NB4 (cell line): ENCODE results near the gene OR2V2.

Experiments used
- DNase-seq: peaks from one replicate; pipeline ENCODE4 v3.0.0; 2010; ENCODE audit warnings: low read depth
- H3K4me3 ChIP-seq: one replicate; pipeline ENCODE4 v1.5.1; 2011; ENCODE audit warnings: mild to moderate bottlenecking, low read depth, low read length, moderate library complexity
- MAX ChIP-seq: IDR thresholded peaks from 2 replicates; pipeline ENCODE4 v1.6.1; 2011; ENCODE audit warnings: low read depth, low read length
- MYC ChIP-seq: IDR thresholded peaks from 2 replicates; pipeline ENCODE4 v1.6.1; 2011; ENCODE audit warnings: low read depth, low read length
- POLR2A ChIP-seq: IDR thresholded peaks from 2 replicates; pipeline ENCODE4 v1.6.1; 2011; ENCODE audit warnings: mild to moderate bottlenecking; ENCODE audit not compliant: insufficient read length; ENCODE audit errors: extremely low read depth
- TF ChIP-seq, protein P1 (sequence below): IDR thresholded peaks from one replicate; pipeline ENCODE4 v1.5.1; 2012; ENCODE audit warnings: low read depth, low read length

OR2V2 gene

GRCh38 chr5:181185560-181185959 is 38.2 kb downstream of the OR2V2 start:
- TF ChIP-seq, protein P1, sequence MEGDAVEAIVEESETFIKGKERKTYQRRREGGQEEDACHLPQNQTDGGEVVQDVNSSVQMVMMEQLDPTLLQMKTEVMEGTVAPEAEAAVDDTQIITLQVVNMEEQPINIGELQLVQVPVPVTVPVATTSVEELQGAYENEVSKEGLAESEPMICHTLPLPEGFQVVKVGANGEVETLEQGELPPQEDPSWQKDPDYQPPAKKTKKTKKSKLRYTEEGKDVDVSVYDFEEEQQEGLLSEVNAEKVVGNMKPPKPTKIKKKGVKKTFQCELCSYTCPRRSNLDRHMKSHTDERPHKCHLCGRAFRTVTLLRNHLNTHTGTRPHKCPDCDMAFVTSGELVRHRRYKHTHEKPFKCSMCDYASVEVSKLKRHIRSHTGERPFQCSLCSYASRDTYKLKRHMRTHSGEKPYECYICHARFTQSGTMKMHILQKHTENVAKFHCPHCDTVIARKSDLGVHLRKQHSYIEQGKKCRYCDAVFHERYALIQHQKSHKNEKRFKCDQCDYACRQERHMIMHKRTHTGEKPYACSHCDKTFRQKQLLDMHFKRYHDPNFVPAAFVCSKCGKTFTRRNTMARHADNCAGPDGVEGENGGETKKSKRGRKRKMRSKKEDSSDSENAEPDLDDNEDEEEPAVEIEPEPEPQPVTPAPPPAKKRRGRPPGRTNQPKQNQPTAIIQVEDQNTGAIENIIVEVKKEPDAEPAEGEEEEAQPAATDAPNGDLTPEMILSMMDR = no peak
- TF ChIP-seq MAX = no peak
- no peak for TF ChIP-seq MYC
- no peak for TF ChIP-seq POLR2A
- no peak for DNase-seq
- no peak overlapping the region for H3K4me3 ChIP-seq

GRCh38 chr5:181186022-181186421 is 38.6 kb downstream of the OR2V2 start:
- DNase-seq = no peak
- no peak for TF ChIP-seq POLR2A
- no peak for TF ChIP-seq MAX
- TF ChIP-seq MYC = no peak
- TF ChIP-seq, protein P1 = no peak
- no peak overlapping the region for H3K4me3 ChIP-seq

DNA sequence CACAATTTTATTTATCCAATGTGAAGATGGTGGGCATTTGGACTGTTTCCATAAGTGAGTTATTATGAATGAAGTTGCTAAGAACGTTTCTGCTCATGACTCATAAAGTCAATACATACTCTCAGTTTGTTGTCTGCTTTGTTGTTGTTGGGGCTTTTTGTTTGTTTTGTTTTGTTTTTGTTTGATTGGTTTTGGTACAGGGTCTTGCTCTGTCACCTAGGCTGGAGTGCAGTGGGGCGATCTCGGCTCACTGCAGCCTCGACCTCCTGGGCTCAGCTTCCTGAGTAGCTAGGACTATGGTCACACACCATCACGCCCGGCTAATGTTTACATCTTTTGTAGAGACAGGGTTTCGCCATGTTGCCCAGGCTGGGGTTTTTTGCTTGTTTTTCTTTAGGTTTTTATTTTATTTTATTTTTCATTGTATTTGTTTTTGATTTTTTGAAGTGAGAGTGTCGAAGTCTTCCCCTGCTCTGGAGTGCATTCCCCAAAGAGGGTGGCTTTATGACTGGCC is 39.7 kb downstream of the OR2V2 start:
- TF ChIP-seq MYC (no peak), MAX (no peak), POLR2A (no peak)
- TF ChIP-seq, protein P1 = no peak
- peak; percentile 38 for DNase-seq
- H3K4me3 ChIP-seq = peak overlapping the region; percentile 50

GRCh38 chr5:181187500-181188213 is 40.3 kb downstream of the OR2V2 start:
- H3K4me3 ChIP-seq = peak overlapping the region; percentile 59
- TF ChIP-seq MAX (peak; percentile 45), MYC (0 out of 2 replicates have a peak, but pooled peaks have one; percentile 39), POLR2A (no peak)
- TF ChIP-seq, protein P1 = peak; percentile 3
- peak; percentile 82 for DNase-seq

DNA sequence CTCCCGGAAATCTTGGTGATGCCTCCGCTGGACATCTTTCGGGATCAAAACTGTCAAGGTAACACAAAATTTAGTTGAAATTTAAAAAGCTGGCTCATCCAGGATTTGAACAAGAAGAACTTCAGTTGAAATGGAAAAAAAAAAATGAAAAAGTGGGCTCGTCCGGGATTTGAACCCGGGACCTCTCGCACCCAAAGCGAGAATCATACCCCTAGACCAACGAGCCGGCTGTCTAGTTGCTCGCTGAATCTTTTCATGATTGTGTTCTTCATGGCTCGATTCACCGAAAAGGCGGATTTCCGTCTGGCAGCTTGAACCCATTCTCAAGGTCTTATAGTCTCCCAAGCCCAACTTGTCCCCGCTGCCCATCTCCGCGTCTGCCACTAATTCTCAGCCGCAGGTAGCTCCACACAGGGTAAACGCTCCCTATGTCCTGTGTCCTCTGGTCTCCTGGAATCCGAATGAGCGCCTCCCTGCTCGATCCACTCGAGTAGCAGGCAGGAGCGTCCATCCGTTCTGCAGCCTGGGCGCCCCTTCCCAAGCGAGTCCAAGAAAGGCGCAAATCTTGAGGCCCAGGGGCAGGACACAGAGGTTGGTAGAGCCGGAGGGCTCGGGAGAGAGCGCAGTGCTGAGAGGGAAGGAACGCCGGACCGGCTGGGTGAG is 41.4 kb downstream of the OR2V2 start:
- no peak for TF ChIP-seq MYC
- no peak for TF ChIP-seq POLR2A
- DNase-seq = peak; percentile 80

GRCh38 chr5:181189363-181189961 is 42.1 kb downstream of the OR2V2 start:
- DNase-seq = peak; percentile 56

More for the DNA sequence above, 41.4 kb downstream of the OR2V2 start:
- H3K4me3 ChIP-seq = peak overlapping the region; percentile 76

More at GRCh38 chr5:181189363-181189961, 42.1 kb downstream of the OR2V2 start:
- TF ChIP-seq POLR2A (no peak), MAX (no peak), MYC (no peak)
- TF ChIP-seq, protein P1 = no peak
- H3K4me3 ChIP-seq = peak overlapping the region; percentile 76
